Natural killer cell (primary cell): ENCODE measurements around the gene MDH2. TPM values are rescaled to one million over a fixed set of nuclear protein-coding genes. Genes with fewer than 3 reads are reported as not detected.

Source experiments
- ATAC-seq, 3 donors: fragments of 150-1000 bp in 2 of 3; fragments of 200-7000 bp in 1 of 3; cut with Tn5 transposase; 1 replicate in 1 of 3; 2 replicates in 2 of 3; pipeline ENCODE4 v1.10.0; 2021; ENCODE audit warnings: mild to moderate bottlenecking in 2 of 3, moderate library complexity in 2 of 3
- DNase-seq, 2 donors: peaks; one replicate each; pipeline versions ENCODE4 v3.0.0 to v3.0.0-alpha.2; 2013 to 2021; ENCODE audit warnings: mixed read lengths in 1 of 2
- H3K27ac ChIP-seq: one replicate; pipeline ENCODE4 v1.5.1; 2013; ENCODE audit warnings: mild to moderate bottlenecking, low read length
- H3K27me3 ChIP-seq: one replicate; pipeline ENCODE4 v1.6.1; 2013; ENCODE audit warnings: low read length; ENCODE audit not compliant: control insufficient read depth, insufficient read depth
- H3K36me3 ChIP-seq: one replicate; pipeline ENCODE4 v1.6.1; 2013; ENCODE audit warnings: low read length; ENCODE audit not compliant: control insufficient read depth, insufficient read depth
- H3K4me1 ChIP-seq: one replicate; pipeline ENCODE4 v1.6.1; 2013; ENCODE audit warnings: low read length; ENCODE audit not compliant: control insufficient read depth, insufficient read depth
- H3K4me3 ChIP-seq: one replicate; pipeline ENCODE4 v1.5.1; 2013; ENCODE audit warnings: low read length
- H3K9me3 ChIP-seq: one replicate; pipeline ENCODE4 v1.6.1; 2013; ENCODE audit warnings: low read length; ENCODE audit not compliant: control insufficient read depth, insufficient read depth
- H3K27ac Mint-ChIP-seq, 2 donors: one replicate each; pipeline ENCODE4 v1.8.0; 2022; ENCODE audit warnings: mild to moderate bottlenecking in 2 of 2, mixed read lengths in 2 of 2, moderate library complexity in 1 of 2
- H3K27me3 Mint-ChIP-seq, 2 donors: one replicate each; pipeline ENCODE4 v1.8.0; 2022; ENCODE audit warnings: low read depth in 2 of 2, mixed read lengths in 2 of 2
- H3K36me3 Mint-ChIP-seq: one replicate; pipeline ENCODE4 v1.8.0; 2022; ENCODE audit warnings: mixed read lengths
- H3K4me1 Mint-ChIP-seq, 2 donors: one replicate each; pipeline ENCODE4 v1.8.0; 2022; ENCODE audit warnings: mixed read lengths in 2 of 2
- H3K4me3 Mint-ChIP-seq: one replicate; pipeline ENCODE4 v1.8.0; 2022; ENCODE audit warnings: mild to moderate bottlenecking, moderate library complexity, mixed read lengths
- H3K9me3 Mint-ChIP-seq, 2 donors: one replicate each; pipeline ENCODE4 v1.8.0; 2022; ENCODE audit warnings: mixed read lengths in 2 of 2
- CTCF ChIP-seq: fragments of 200-600 bp; IDR thresholded peaks from one replicate; pipeline ENCODE4 v1.8.0; 2022; ENCODE audit warnings: antibody characterized with exemption
- WGBS: methylation state at CpG from one replicate; pipeline ENCODE4 v1.1.7; 2013; ENCODE audit warnings: missing lambda C conversion rate; ENCODE audit not compliant: insufficient coverage; 5-methylcytosine and 5-hydroxymethylcytosine counted together
- intact Hi-C: fragments of 100-400 bp; cut with micrococcal nuclease; formaldehyde crosslinking; loops from one replicate; pipeline ENCODE4 v1.14.2; 2022
- total RNA-seq, 4 donors: library from RNA; stranded (reverse); fragments of 120-200 nt in 1 of 4; gene quantifications; one replicate each; pipeline versions ENCODE4 v1.2.3 to v1.2.4, GENCODE V29; 2013 to 2022

The MDH2 gene
- total RNA-seq, 3 donors from 2014 or later (not counting 1 experiment from before 2014, with no cell fraction given): 75.9 to 95.0 (median 93.9) TPM

GRCh38 chr7:76031964-76032363 is 15.9 kb upstream of the MDH2 start:
- intact Hi-C loops: no loop called here
- Mint-ChIP-seq H3K4me1 (peaks cover 5% of the 10 kb centered on the region in 2 donors), H3K4me3 (no peak overlapping the region), H3K9me3 (no peaks in the 10 kb centered on the region), H3K27me3 (no peaks in the 10 kb centered on the region), H3K27ac (no peak overlapping the region), H3K36me3 (no peaks in the 10 kb centered on the region)
- peaks cover 6% of the 10 kb centered on the region for H3K36me3 ChIP-seq
- 100% methylated on average over 1 of the region's 1 CpG for WGBS
- no peaks in the 10 kb centered on the region for H3K4me1 ChIP-seq
- no peak overlapping the region for H3K27ac ChIP-seq
- no peaks in the 10 kb centered on the region for H3K9me3 ChIP-seq
- ATAC-seq: no peak
- no peak for DNase-seq
- no peaks in the 10 kb centered on the region for H3K27me3 ChIP-seq
- no peak for TF ChIP-seq CTCF
- H3K4me3 ChIP-seq: no peak overlapping the region

- 87% methylated on average over 5 of the region's 5 CpGs for WGBS
- H3K4me1 Mint-ChIP-seq: peaks cover 5 to 11% of the 10 kb centered on the region in 2 donors
- H3K27ac ChIP-seq: no peak overlapping the region
- no peaks in the 10 kb centered on the region for H3K4me1 ChIP-seq
- no peaks in the 10 kb centered on the region for H3K27me3 ChIP-seq
- intact Hi-C loops: no loop called here
- no peak for TF ChIP-seq CTCF
- H3K27ac Mint-ChIP-seq: no peak overlapping the region
- H3K9me3 ChIP-seq: no peaks in the 10 kb centered on the region
- no peak overlapping the region for H3K4me3 Mint-ChIP-seq
- no peaks in the 10 kb centered on the region for H3K27me3 Mint-ChIP-seq
- no peaks in the 10 kb centered on the region for H3K9me3 Mint-ChIP-seq
- H3K36me3 Mint-ChIP-seq: no peaks in the 10 kb centered on the region
- H3K36me3 ChIP-seq: peaks cover 6% of the 10 kb centered on the region
- DNase-seq (no peak), ATAC-seq (no peak)
- no peak overlapping the region for H3K4me3 ChIP-seq
These were observed 10.6 kb upstream of the MDH2 start for GRCh38 chr7:76037310-76037709.

GRCh38 chr7:76040126-76040525 is 7.8 kb upstream of the MDH2 start:
- intact Hi-C loops: loop anchor here (10.0 kb wide), 1 partner anchor 275 kb away; no protein-coding TSS in a partner anchor
- Mint-ChIP-seq H3K9me3 (no peaks in the 10 kb centered on the region), H3K27me3 (no peaks in the 10 kb centered on the region), H3K4me3 (no peak overlapping the region), H3K36me3 (no peaks in the 10 kb centered on the region), H3K4me1 (peaks cover 6 to 14% of the 10 kb centered on the region in 2 donors), H3K27ac (peak overlapping the region in 1 of 2 donors; percentile 59)
- Histone ChIP-seq H3K4me1 (no peaks in the 10 kb centered on the region), H3K27me3 (no peaks in the 10 kb centered on the region), H3K9me3 (no peaks in the 10 kb centered on the region), H3K4me3 (no peak overlapping the region), H3K36me3 (peaks cover 6% of the 10 kb centered on the region), H3K27ac (no peak overlapping the region)
- 96% methylated on average over 6 of the region's 6 CpGs for WGBS
- ATAC-seq (no peak), DNase-seq (no peak)
- TF ChIP-seq CTCF: no peak

- DNase-seq (no peak), ATAC-seq (no peak)
- 97% methylated on average over 7 of the region's 7 CpGs for WGBS
- Histone ChIP-seq H3K36me3 (peaks cover 6% of the 10 kb centered on the region), H3K9me3 (no peaks in the 10 kb centered on the region), H3K27me3 (no peaks in the 10 kb centered on the region), H3K4me3 (no peak overlapping the region), H3K27ac (no peak overlapping the region), H3K4me1 (peaks cover 26% of the 10 kb centered on the region)
- Mint-ChIP-seq H3K36me3 (no peaks in the 10 kb centered on the region), H3K27ac (peak overlapping the region in 1 of 2 donors; percentile 1), H3K27me3 (no peaks in the 10 kb centered on the region), H3K9me3 (no peaks in the 10 kb centered on the region), H3K4me3 (no peak overlapping the region), H3K4me1 (peaks cover 21 to 32% of the 10 kb centered on the region in 2 donors)
- TF ChIP-seq CTCF: no peak
- intact Hi-C loops: loop anchor here (10.0 kb wide), 1 partner anchor 270 kb away; no protein-coding TSS in a partner anchor
These were observed 3.5 kb upstream of the MDH2 start for GRCh38 chr7:76044375-76044865.
